Fibroblast of villous mesenchyme (primary cell): ENCODE results near the gene PPP2R5E. TPM values are rescaled to one million over a fixed set of nuclear protein-coding genes. Genes with fewer than 3 reads are reported as not detected.

ENCODE experiments used
- DNase-seq: peaks from one replicate; pipeline ENCODE4 v3.0.0-alpha.2; 2010; ENCODE audit warnings: low read depth
- H3K4me3 ChIP-seq: 2 replicates; pipeline ENCODE4 v1.5.1; 2011; ENCODE audit warnings: low read depth, mild to moderate bottlenecking, low read length
- total RNA-seq: library from RNA; depleted of rRNA; stranded (reverse); fragments of >200 nt; gene quantifications from 2 replicates; pipeline ENCODE4 v1.2.3, GENCODE V29; 2012
- TF ChIP-seq, protein P1 (sequence below): IDR thresholded peaks from 2 replicates; pipeline ENCODE4 v1.5.1; 2012; ENCODE audit warnings: low read depth, mild to moderate bottlenecking, low read length; ENCODE audit not compliant: insufficient read depth

The PPP2R5E gene
- total RNA-seq, 1 donor, result 32.4 TPM

- TF ChIP-seq, protein P1, sequence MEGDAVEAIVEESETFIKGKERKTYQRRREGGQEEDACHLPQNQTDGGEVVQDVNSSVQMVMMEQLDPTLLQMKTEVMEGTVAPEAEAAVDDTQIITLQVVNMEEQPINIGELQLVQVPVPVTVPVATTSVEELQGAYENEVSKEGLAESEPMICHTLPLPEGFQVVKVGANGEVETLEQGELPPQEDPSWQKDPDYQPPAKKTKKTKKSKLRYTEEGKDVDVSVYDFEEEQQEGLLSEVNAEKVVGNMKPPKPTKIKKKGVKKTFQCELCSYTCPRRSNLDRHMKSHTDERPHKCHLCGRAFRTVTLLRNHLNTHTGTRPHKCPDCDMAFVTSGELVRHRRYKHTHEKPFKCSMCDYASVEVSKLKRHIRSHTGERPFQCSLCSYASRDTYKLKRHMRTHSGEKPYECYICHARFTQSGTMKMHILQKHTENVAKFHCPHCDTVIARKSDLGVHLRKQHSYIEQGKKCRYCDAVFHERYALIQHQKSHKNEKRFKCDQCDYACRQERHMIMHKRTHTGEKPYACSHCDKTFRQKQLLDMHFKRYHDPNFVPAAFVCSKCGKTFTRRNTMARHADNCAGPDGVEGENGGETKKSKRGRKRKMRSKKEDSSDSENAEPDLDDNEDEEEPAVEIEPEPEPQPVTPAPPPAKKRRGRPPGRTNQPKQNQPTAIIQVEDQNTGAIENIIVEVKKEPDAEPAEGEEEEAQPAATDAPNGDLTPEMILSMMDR, result no peak
- no peak overlapping the region for H3K4me3 ChIP-seq
- DNase-seq, result no peak
These were observed 88.7 kb downstream of the PPP2R5E start for GRCh38 chr14:63454436-63454835.

DNA sequence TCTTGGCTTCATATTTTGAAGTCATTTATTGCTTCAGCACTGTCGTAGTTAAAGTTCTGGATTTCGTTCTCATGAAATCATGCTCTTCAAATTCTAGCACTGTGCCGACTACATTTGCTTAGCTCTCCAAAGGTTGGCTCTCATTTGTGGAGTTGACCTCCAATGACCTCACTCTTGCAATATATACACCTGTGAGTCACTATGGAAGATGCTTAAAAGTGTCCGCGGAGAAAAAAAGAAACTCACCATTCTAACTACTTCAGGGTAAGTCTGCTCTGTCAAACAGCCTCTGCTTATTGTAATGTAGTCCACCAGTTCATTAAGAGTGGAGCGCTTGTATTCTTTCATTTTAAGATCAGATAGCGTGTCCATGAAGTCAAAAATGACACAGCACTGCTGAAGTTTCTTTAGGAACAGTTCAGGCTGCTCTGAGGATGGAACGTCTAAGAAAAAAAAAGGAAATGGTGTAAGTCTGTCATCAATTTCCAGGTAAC lies 89.7 kb downstream of the PPP2R5E start:
- TF ChIP-seq, protein P1, result no peak
- H3K4me3 ChIP-seq, result no peak overlapping the region
- peak; percentile 41 for DNase-seq

- DNase-seq, result no peak
- TF ChIP-seq, protein P1, result no peak
These were observed 90.4 kb downstream of the PPP2R5E start for GRCh38 chr14:63452796-63453195.

DNA sequence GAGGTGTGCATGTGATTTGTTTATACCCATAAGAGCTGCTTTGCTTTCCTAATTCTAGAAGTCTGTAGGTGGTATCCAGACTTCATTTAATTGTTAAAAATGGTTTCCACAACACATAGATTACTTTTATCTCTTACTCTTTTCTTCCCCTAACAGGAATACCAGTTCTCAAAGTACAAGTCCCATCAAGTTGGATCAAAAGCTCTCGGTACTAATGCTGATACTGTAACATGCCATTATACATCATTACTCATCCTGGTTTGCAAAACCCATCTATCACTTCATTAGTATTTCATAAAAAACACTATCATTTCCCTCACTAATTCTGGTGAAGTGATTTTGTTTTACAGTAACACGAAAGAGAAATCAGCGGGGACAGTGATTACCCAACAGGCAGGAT lies 94.3 kb downstream of the PPP2R5E start:
- TF ChIP-seq, protein P1, result no peak
- no peak overlapping the region for H3K4me3 ChIP-seq
- DNase-seq, result peak; percentile 23

More at GRCh38 chr14:63452796-63453195, 90.4 kb downstream of the PPP2R5E start:
- no peak overlapping the region for H3K4me3 ChIP-seq

DNA sequence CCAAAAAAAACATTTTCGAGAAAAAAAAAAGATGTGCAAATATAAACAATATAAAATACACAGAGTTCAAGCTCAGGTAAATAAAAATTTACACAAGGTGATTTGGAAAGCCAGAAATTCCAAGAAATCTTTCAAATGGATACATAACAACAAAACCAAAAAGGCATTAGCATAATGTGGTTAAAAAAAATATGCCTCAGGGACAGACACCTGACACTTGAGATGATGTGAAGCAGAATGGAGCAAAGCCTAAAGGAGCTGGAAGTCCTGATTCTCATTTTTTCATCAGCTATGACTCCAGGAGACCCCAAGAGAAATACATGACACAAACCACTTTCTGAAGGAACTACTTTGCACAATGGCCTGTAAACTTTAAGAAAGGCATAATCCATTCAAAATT lies 98.6 kb downstream of the PPP2R5E start:
- no peak overlapping the region for H3K4me3 ChIP-seq
- DNase-seq, result no peak
- TF ChIP-seq, protein P1, result no peak

DNA sequence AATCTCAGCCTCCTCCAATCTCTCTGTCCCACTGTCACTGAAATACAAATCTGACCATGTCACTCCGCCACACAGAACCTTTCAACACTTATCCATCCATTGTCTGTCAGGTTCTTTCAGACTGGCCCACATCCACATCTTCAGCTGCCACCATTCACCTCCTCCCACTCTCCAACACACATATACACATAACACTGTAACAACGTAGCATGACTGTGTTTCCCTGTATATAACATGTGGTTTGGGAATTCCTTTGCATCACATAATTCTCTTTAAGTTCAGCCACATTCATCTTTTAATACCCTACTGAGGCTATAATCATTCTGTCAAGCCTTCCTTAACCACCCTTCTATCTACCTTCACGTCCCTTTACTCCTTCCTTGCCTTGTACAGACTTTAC lies 99.2 kb downstream of the PPP2R5E start:
- TF ChIP-seq, protein P1, result no peak
- no peak overlapping the region for H3K4me3 ChIP-seq
- DNase-seq, result no peak

DNA sequence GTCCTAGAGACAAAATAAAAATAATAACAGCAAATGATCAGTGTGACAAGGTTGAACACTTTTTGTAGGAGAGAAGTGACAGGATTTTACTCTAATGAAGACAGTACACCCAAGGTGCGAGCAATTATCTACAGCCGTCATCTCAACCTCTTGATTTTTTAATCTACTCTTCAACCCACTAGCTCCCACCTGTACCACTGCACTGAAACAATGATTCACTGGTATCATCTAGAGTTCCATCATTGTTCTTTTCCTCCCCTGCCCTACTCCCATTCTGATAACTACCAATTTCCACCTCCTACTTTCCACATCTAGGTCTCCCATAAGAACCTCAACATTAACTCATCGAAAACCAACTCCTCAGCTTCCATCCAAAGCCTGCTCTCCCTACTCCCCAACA lies 99.8 kb downstream of the PPP2R5E start:
- H3K4me3 ChIP-seq, result no peak overlapping the region
- TF ChIP-seq, protein P1, result no peak
- DNase-seq, result no peak
